NCI-H345 (cell line): ENCODE measurements around the gene CENPS.
"Not testable (repeated sequence)": the region's sequence is repeated elsewhere in the genome, so short reads cannot be mapped to it uniquely, and the experiment has no call there.

Source experiments
- DNase-seq: peaks from one replicate; lab custom pipeline; 2025; lab: John Stamatoyannopoulos, UW

CENPS gene

GRCh38 chr1:10430216-10431069, at the start of gene CENPS:
TSS of gene CENPS (plus strand) at chr1:10430433. CDS start at chr1:10430518, 85 bp downstream.
- peak; percentile 88 for DNase-seq

GRCh38 chr1:10380594-10381275, 49.5 kb upstream of the CENPS start:
- no peak for DNase-seq

- DNase-seq = no peak
Observed at GRCh38 chr1:10383630-10384029, 46.6 kb upstream of the CENPS start.

- no peak for DNase-seq
Observed at GRCh38 chr1:10384219-10384618, 46.0 kb upstream of the CENPS start.

- DNase-seq = no peak
Observed at GRCh38 chr1:10386761-10387676, 43.2 kb upstream of the CENPS start.

- DNase-seq = no peak
Observed at GRCh38 chr1:10387677-10388386, 42.4 kb upstream of the CENPS start.

- DNase-seq = no peak
Observed at GRCh38 chr1:10388387-10388715, 41.9 kb upstream of the CENPS start.

- DNase-seq = no peak
Observed at GRCh38 chr1:10389271-10389973, 40.8 kb upstream of the CENPS start.

GRCh38 chr1:10396870-10397269, 33.4 kb upstream of the CENPS start:
- no peak for DNase-seq

GRCh38 chr1:10398278-10398733, 31.9 kb upstream of the CENPS start:
- no peak for DNase-seq

GRCh38 chr1:10398734-10399443, 31.3 kb upstream of the CENPS start, which contains the start of gene PGD:
TSS of gene PGD (plus strand) at chr1:10399064. CDS start at chr1:10399118, 54 bp downstream.
- peak; percentile 98 for DNase-seq

- DNase-seq = no peak
Observed at GRCh38 chr1:10399444-10399941, 30.7 kb upstream of the CENPS start.

- DNase-seq = no peak
Observed at GRCh38 chr1:10400013-10400412, 30.2 kb upstream of the CENPS start.

- no peak for DNase-seq
Observed at GRCh38 chr1:10401281-10401680, 29.0 kb upstream of the CENPS start.

GRCh38 chr1:10402729-10403274, 27.4 kb upstream of the CENPS start:
- DNase-seq = no peak

GRCh38 chr1:10407201-10407600, 23.0 kb upstream of the CENPS start:
- DNase-seq = no peak

GRCh38 chr1:10415211-10415930, 14.9 kb upstream of the CENPS start:
- DNase-seq = no peak

GRCh38 chr1:10415967-10416366, 14.3 kb upstream of the CENPS start:
- DNase-seq = not testable (repeated sequence)

- not testable (repeated sequence) for DNase-seq
Observed at GRCh38 chr1:10418741-10419140, 11.5 kb upstream of the CENPS start.
